Measurements from ENCODE around the gene CDK15. TPM values are rescaled to one million over a fixed set of nuclear protein-coding genes. Genes with fewer than 3 reads are reported as not detected.

The CDK15 gene
- total and polyA plus RNA-seq, 2 donors (not counting 1 experiment from before 2014, with no cell fraction given), result not detected

DNA sequence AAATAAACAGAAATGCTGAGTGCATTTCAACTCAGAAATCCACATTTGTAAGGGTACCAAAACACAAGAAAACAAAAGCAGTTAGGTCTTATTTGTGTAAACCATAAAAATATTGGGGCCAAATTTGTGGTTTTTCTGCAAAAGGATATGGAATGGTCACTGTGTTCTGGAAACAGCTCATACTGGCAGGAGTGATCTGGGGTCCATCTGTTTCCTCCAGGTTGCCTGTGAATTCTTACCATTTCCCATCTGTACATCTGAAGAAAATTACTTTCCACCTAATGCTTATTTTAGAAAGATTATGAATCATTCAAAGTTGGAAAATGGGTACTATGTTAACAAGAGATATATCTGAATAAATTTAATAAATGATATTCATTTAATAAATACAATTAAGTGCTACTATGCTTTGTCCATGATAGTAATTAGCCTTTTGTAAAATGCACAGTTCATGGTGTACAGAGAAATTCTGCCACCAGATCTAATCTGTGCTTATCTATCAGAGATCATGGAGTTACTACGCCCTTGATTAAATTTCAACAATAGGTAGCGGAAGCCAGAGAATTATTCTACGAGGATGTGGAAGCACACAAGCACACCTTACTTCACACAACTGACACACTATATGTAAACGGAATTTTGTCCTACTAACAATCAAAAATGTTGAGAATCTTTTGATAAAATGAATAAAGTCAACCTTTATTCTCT lies 36.5 kb upstream of the CDK15 start:
- no peak overlapping the region for H3K27ac ChIP-seq (ENCODE audit: low read length in 2 of 2)
- TF ChIP-seq, protein P1, sequence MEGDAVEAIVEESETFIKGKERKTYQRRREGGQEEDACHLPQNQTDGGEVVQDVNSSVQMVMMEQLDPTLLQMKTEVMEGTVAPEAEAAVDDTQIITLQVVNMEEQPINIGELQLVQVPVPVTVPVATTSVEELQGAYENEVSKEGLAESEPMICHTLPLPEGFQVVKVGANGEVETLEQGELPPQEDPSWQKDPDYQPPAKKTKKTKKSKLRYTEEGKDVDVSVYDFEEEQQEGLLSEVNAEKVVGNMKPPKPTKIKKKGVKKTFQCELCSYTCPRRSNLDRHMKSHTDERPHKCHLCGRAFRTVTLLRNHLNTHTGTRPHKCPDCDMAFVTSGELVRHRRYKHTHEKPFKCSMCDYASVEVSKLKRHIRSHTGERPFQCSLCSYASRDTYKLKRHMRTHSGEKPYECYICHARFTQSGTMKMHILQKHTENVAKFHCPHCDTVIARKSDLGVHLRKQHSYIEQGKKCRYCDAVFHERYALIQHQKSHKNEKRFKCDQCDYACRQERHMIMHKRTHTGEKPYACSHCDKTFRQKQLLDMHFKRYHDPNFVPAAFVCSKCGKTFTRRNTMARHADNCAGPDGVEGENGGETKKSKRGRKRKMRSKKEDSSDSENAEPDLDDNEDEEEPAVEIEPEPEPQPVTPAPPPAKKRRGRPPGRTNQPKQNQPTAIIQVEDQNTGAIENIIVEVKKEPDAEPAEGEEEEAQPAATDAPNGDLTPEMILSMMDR (IDR thresholded peaks at IDR 0.05), result no peak
- no peak for TF ChIP-seq EZH2 (IDR thresholded peaks at IDR 0.05; ENCODE audit: borderline replicate concordance, insufficient read depth, low read depth, low read length, poor library complexity, severe bottlenecking)
- no peaks in the 10 kb centered on the region for H3K4me1 ChIP-seq (ENCODE audit: control insufficient read depth in 2 of 2, insufficient read depth in 2 of 2, low read length in 2 of 2)
- Mint-ChIP-seq H3K9me3 (ENCODE audit: insufficient read depth) (no peaks in the 10 kb centered on the region), H3K4me1 (no peaks in the 10 kb centered on the region), H3K27me3 (no peaks in the 10 kb centered on the region), H3K27ac (no peak overlapping the region), H3K4me3 (no peak overlapping the region)
- H3K9ac ChIP-seq (ENCODE audit: low read length), result no peak overlapping the region
- no peaks in the 10 kb centered on the region for H4K20me1 ChIP-seq (ENCODE audit: control insufficient read depth, insufficient read depth, low read length, poor library complexity, severe bottlenecking)
- POLR2A ChIA-PET, result no interaction called here
- no peak overlapping the region for H2AFZ ChIP-seq (ENCODE audit: insufficient read depth, low read depth, low read length, poor library complexity, severe bottlenecking)
- no peak for DNase-seq
- no peak for ATAC-seq (ENCODE audit: low read depth)
- no peaks in the 10 kb centered on the region for H3K27me3 ChIP-seq (replicated peaks in 1 of 4; ENCODE audit: control extremely low read depth in 1 of 4, control insufficient read depth in 3 of 4, insufficient read depth in 4 of 4, low read length in 3 of 4)
- H3K36me3 ChIP-seq (replicated peaks in 1 of 2; ENCODE audit: control extremely low read depth in 1 of 2, control insufficient read depth in 1 of 2, extremely low read depth in 1 of 2, insufficient read depth in 2 of 2, low read length in 1 of 2), result peaks cover 0 to 5% of the 10 kb centered on the region in 2 experiments
- WGBS (ENCODE audit: insufficient coverage), result 100% methylated on average over 2 of the region's 4 CpGs
- H3K4me2 ChIP-seq (replicated peaks; ENCODE audit: low read depth, low read length, poor library complexity, severe bottlenecking), result no peak overlapping the region
- H3K4me3 ChIP-seq (ENCODE audit: control extremely low read depth in 1 of 5, extremely low read depth in 1 of 5, insufficient read depth in 1 of 5, low read depth in 2 of 5, low read length in 4 of 5), result no peak overlapping the region
- CTCF ChIA-PET, result no interaction called here
- H3K79me2 ChIP-seq (ENCODE audit: control insufficient read depth, insufficient read depth, low read length), result peaks cover 7% of the 10 kb centered on the region
- no peaks in the 10 kb centered on the region for H3K9me3 ChIP-seq (ENCODE audit: control extremely low read depth in 1 of 3, control insufficient read depth in 2 of 3, insufficient read depth in 1 of 3, low read length in 2 of 3)
- intact Hi-C loops (cut with micrococcal nuclease), result no loop called here

DNA sequence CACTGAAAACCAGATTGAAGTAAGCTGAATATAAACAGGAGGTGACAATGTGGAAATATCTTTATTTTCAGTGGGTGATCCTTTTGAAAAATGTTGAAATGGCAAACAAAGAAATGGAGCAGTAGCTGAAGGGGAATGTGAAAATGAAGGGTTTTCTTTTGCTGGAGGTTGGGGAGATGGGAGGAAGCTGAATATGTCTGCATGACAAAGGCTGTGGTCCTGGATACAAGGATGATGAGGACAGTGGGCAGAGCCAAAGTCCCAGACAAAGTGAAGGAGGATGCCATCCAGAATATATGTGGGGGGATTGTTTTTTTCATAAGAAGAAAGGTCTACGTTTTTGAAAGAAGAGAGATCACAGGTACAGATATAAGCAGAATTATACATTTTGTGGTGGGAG lies 32.3 kb upstream of the CDK15 start:
- POLR2A ChIA-PET, result no interaction called here
- no peak overlapping the region for H3K27ac Mint-ChIP-seq
- intact Hi-C loops (cut with micrococcal nuclease), result no loop called here

More for the DNA sequence above, 32.3 kb upstream of the CDK15 start:
- H4K20me1 ChIP-seq (ENCODE audit: control insufficient read depth, insufficient read depth, low read length, poor library complexity, severe bottlenecking), result no peaks in the 10 kb centered on the region
- Mint-ChIP-seq H3K9me3 (ENCODE audit: insufficient read depth) (no peaks in the 10 kb centered on the region), H3K4me1 (no peaks in the 10 kb centered on the region), H3K27me3 (no peaks in the 10 kb centered on the region), H3K4me3 (no peak overlapping the region)
- no peak overlapping the region for H3K27ac ChIP-seq (ENCODE audit: low read length in 2 of 2)
- H3K9me3 ChIP-seq (ENCODE audit: control extremely low read depth in 1 of 3, control insufficient read depth in 2 of 3, insufficient read depth in 1 of 3, low read length in 2 of 3), result no peaks in the 10 kb centered on the region
- no peak for ATAC-seq (ENCODE audit: low read depth)
- no peaks in the 10 kb centered on the region for H3K27me3 ChIP-seq (replicated peaks in 1 of 4; ENCODE audit: control extremely low read depth in 1 of 4, control insufficient read depth in 3 of 4, insufficient read depth in 4 of 4, low read length in 3 of 4)
- H3K4me3 ChIP-seq (ENCODE audit: control extremely low read depth in 1 of 5, extremely low read depth in 1 of 5, insufficient read depth in 1 of 5, low read depth in 2 of 5, low read length in 4 of 5), result no peak overlapping the region
- no peak overlapping the region for H3K4me2 ChIP-seq (replicated peaks; ENCODE audit: low read depth, low read length, poor library complexity, severe bottlenecking)
- H3K9ac ChIP-seq (ENCODE audit: low read length), result no peak overlapping the region
- CTCF ChIA-PET, result no interaction called here
- H3K36me3 ChIP-seq (replicated peaks in 1 of 2; ENCODE audit: control extremely low read depth in 1 of 2, control insufficient read depth in 1 of 2, extremely low read depth in 1 of 2, insufficient read depth in 2 of 2, low read length in 1 of 2), result no peaks in the 10 kb centered on the region
- no peak for DNase-seq
- H3K4me1 ChIP-seq (ENCODE audit: control insufficient read depth in 2 of 2, insufficient read depth in 2 of 2, low read length in 2 of 2), result no peaks in the 10 kb centered on the region
- H2AFZ ChIP-seq (ENCODE audit: insufficient read depth, low read depth, low read length, poor library complexity, severe bottlenecking), result no peak overlapping the region
- 88% methylated on average over 1 of the region's 1 CpG for WGBS (ENCODE audit: insufficient coverage)
- no peak for TF ChIP-seq EZH2 (IDR thresholded peaks at IDR 0.05; ENCODE audit: borderline replicate concordance, insufficient read depth, low read depth, low read length, poor library complexity, severe bottlenecking)
- TF ChIP-seq, protein P1 (IDR thresholded peaks at IDR 0.05), result no peak
- H3K79me2 ChIP-seq (ENCODE audit: control insufficient read depth, insufficient read depth, low read length), result peaks cover 22% of the 10 kb centered on the region

All from B cell (primary cell).